Stomach (tissue), 9 donors: ENCODE data around the gene SLC7A14. TPM values are rescaled to one million over a fixed set of nuclear protein-coding genes. Genes with fewer than 3 reads are reported as not detected.
A peak's percentile ranks its signal among the peaks of the same experiment; 100 is the strongest.

Experiments used
- DNase-seq, 2 donors: peaks; one replicate each; pipeline versions ENCODE4 v3.0.0 to v3.0.0-alpha.2; 2013 to 2019
- H3K27ac ChIP-seq, 5 donors: fragments of 200-600 bp in 4 of 5; sonication (generic) in 4 of 5; one replicate each; pipeline ENCODE4 v1.5.1; 2013 to 2019; ENCODE audit warnings: mild to moderate bottlenecking in 1 of 5, moderate library complexity in 1 of 5
- H3K27me3 ChIP-seq, 3 donors: fragments of 200-600 bp; sonication (generic); one replicate each; pipeline ENCODE4 v1.5.1; 2017 to 2019; ENCODE audit warnings: mixed run types in 1 of 3
- H3K36me3 ChIP-seq, 4 donors: fragments of 200-600 bp; sonication (generic); 1 replicate in 3 of 4; 2 replicates in 1 of 4; pipeline ENCODE4 v1.5.1; 2016 to 2019
- H3K4me1 ChIP-seq, 4 donors: fragments of 200-600 bp; sonication (generic); one replicate each; pipeline ENCODE4 v1.5.1; 2016 to 2019
- H3K4me3 ChIP-seq, 4 donors: fragments of 200-600 bp; sonication (generic) in 3 of 4; one replicate each; pipeline ENCODE4 v1.5.1; 2016 to 2019; ENCODE audit warnings: mild to moderate bottlenecking in 1 of 4
- H3K9me3 ChIP-seq, 4 donors: fragments of 200-600 bp; sonication (generic); one replicate each; pipeline ENCODE4 v1.5.1; 2016 to 2019
- CTCF ChIP-seq, 7 experiments: fragments of 450-650 bp in 4 of 7; fragments of 200-600 bp in 3 of 7; sonication (generic) in 3 of 7; IDR thresholded peaks; one replicate each; pipeline ENCODE4 v1.5.1; 2016 to 2019; ENCODE audit warnings: antibody characterized with exemption in 7 of 7, control low read depth in 2 of 7, mild to moderate bottlenecking in 1 of 7
- EP300 ChIP-seq: sonication (generic); formaldehyde crosslinking; IDR thresholded peaks from one replicate; pipeline ENCODE4 v1.6.1; 2017; ENCODE audit warnings: antibody characterized with exemption
- POLR2A ChIP-seq, 4 donors: fragments of 450-650 bp; IDR thresholded peaks; one replicate each; pipeline ENCODE4 v1.6.1; 2016; ENCODE audit warnings: antibody characterized with exemption in 4 of 4, control low read depth in 2 of 4, mild to moderate bottlenecking in 1 of 4, moderate library complexity in 1 of 4
- POLR2AphosphoS5 ChIP-seq, 3 donors: sonication (generic); formaldehyde crosslinking; IDR thresholded peaks; one replicate each; pipeline ENCODE4 v1.6.1; 2016; ENCODE audit warnings: antibody characterized with exemption in 3 of 3
- WGBS, 5 donors: extraction: QIAGEN DNeasy Blood & Tissue Kit in 3 of 5; methylation state at CpG; one replicate each; pipeline versions ENCODE4 v1.1.5 to v1.1.7; 2013 to 2018; 5-methylcytosine and 5-hydroxymethylcytosine counted together
- intact Hi-C: fragments of 100-400 bp; cut with DNase I; formaldehyde crosslinking; loops from one replicate; pipeline ENCODE4 v1.15.1; 2023; ENCODE audit warnings: low total_unique reads
- polyA plus RNA-seq, 3 donors: library from polyadenylated mRNA; stranded (reverse); fragments of 200-250 nt; gene quantifications; one replicate each; pipeline ENCODE4 v1.2.3, GENCODE V29; 2013
- total RNA-seq, 5 donors: library from RNA; depleted of rRNA; stranded (reverse); fragments of >200 nt; gene quantifications; one replicate each; pipeline versions ENCODE4 v1.1.0 to v1.2.3, GENCODE V29; 2014 to 2016
- donor health status: healthy with polysubstance abuse.
- donor health status: Bipolar disorder and iron deficiency.
- donor health status: healthy.

SLC7A14 gene
- total and polyA plus RNA-seq, 8 donors, result 0.10 to 2.4 (median 0.43) TPM; not detected in 5

GRCh38 chr3:170565495-170565894 is 20.4 kb downstream of the SLC7A14 start:
- WGBS, 5 donors, result 93 to 100% (median 93%) methylated on average over 2 of the region's 2 CpGs
- no peak for DNase-seq
- Histone ChIP-seq H3K36me3 (no peaks in the 10 kb centered on the region), H3K27ac (no peak overlapping the region), H3K27me3 (no peaks in the 10 kb centered on the region), H3K4me3 (no peak overlapping the region), H3K9me3 (no peaks in the 10 kb centered on the region), H3K4me1 (no peaks in the 10 kb centered on the region)
- no peak for TF ChIP-seq POLR2AphosphoS5 (IDR thresholded peaks at IDR 0.05)
- TF ChIP-seq CTCF (IDR thresholded peaks at IDR 0.05), result no peak
- no peak for TF ChIP-seq EP300
- TF ChIP-seq POLR2A (IDR thresholded peaks at IDR 0.05), result no peak
- intact Hi-C loops, result no loop called here

- no peaks in the 10 kb centered on the region for H3K27me3 ChIP-seq
- no peaks in the 10 kb centered on the region for H3K9me3 ChIP-seq
- H3K4me3 ChIP-seq, result no peak overlapping the region
- DNase-seq, result no peak
- H3K4me1 ChIP-seq, result no peaks in the 10 kb centered on the region
- H3K36me3 ChIP-seq, result no peaks in the 10 kb centered on the region
- WGBS, 5 donors, result 68 to 77% (median 73%) methylated on average over 2 of the region's 2 CpGs
- intact Hi-C loops, result no loop called here
- H3K27ac ChIP-seq, result no peak overlapping the region
- no peak for TF ChIP-seq POLR2A (IDR thresholded peaks at IDR 0.05)
These were observed 21.2 kb downstream of the SLC7A14 start for GRCh38 chr3:170564664-170565063.

GRCh38 chr3:170563712-170564423 is 22.0 kb downstream of the SLC7A14 start:
- 57 to 68% (median 65%) methylated on average over 7 of the region's 7 CpGs for WGBS, 5 donors
- Histone ChIP-seq H3K4me3 (no peak overlapping the region), H3K4me1 (no peaks in the 10 kb centered on the region), H3K27ac (no peak overlapping the region), H3K27me3 (no peaks in the 10 kb centered on the region), H3K36me3 (no peaks in the 10 kb centered on the region), H3K9me3 (no peaks in the 10 kb centered on the region)
- peak in 1 of 2 donors; percentile 23 for DNase-seq
- intact Hi-C loops, result no loop called here
- no peak for TF ChIP-seq CTCF (IDR thresholded peaks at IDR 0.05)
- no peak for TF ChIP-seq EP300
- no peak for TF ChIP-seq POLR2A (IDR thresholded peaks at IDR 0.05)
- no peak for TF ChIP-seq POLR2AphosphoS5 (IDR thresholded peaks at IDR 0.05)

- Histone ChIP-seq H3K4me1 (no peaks in the 10 kb centered on the region), H3K36me3 (no peaks in the 10 kb centered on the region), H3K27ac (no peak overlapping the region), H3K9me3 (no peaks in the 10 kb centered on the region), H3K27me3 (no peaks in the 10 kb centered on the region), H3K4me3 (no peak overlapping the region)
- DNase-seq, result no peak
- 54 to 86% (median 74%) methylated on average over 1 of the region's 1 CpG for WGBS, 5 donors
- TF ChIP-seq EP300 (no peak), POLR2A (IDR thresholded peaks at IDR 0.05) (no peak), CTCF (IDR thresholded peaks at IDR 0.05) (no peak), POLR2AphosphoS5 (IDR thresholded peaks at IDR 0.05) (no peak)
- intact Hi-C loops, result no loop called here
These were observed 23.8 kb downstream of the SLC7A14 start for GRCh38 chr3:170562080-170562479.

GRCh38 chr3:170560717-170561382 is 25.0 kb downstream of the SLC7A14 start:
- WGBS, 5 donors, result 77 to 85% (median 83%) methylated on average over 5 of the region's 5 CpGs
- intact Hi-C loops, result no loop called here

More at GRCh38 chr3:170560717-170561382, 25.0 kb downstream of the SLC7A14 start:
- TF ChIP-seq EP300 (no peak), CTCF (IDR thresholded peaks at IDR 0.05) (no peak), POLR2A (IDR thresholded peaks at IDR 0.05) (no peak), POLR2AphosphoS5 (IDR thresholded peaks at IDR 0.05) (no peak)
- Histone ChIP-seq H3K27ac (no peak overlapping the region), H3K4me1 (no peaks in the 10 kb centered on the region), H3K9me3 (no peaks in the 10 kb centered on the region), H3K27me3 (no peaks in the 10 kb centered on the region), H3K4me3 (no peak overlapping the region), H3K36me3 (no peaks in the 10 kb centered on the region)
- DNase-seq, result no peak
